SK-N-SH (cell line): ENCODE results near the gene CXXC1. TPM values are rescaled to one million over a fixed set of nuclear protein-coding genes. Genes with fewer than 3 reads are reported as not detected.

Experiments
- CTCF ChIA-PET: fragments of 300-600, 350-600 bp; formaldehyde crosslinking; extraction: SDS; loops from one replicate; lab custom pipeline; 2021; lab: Yijun Ruan, JAX
- POLR2A ChIA-PET: fragments of 350-600 bp; sonication (Branson Sonifier 250); formaldehyde crosslinking; extraction: SDS; loops from one replicate; lab custom pipeline; 2020; ENCODE audit warnings: antibody characterized with exemption, inconsistent platforms; lab: Yijun Ruan, JAX
- DNase-seq: peaks from one replicate; pipeline ENCODE4 v3.0.0; 2012
- H2AFZ ChIP-seq: fragments of 200-600 bp; sonication (generic); 2 replicates; pipeline ENCODE4 v1.8.1; 2016; ENCODE audit warnings: antibody characterized with exemption, mild to moderate bottlenecking, low read depth
- H3F3A ChIP-seq: fragments of 200-600 bp; sonication (generic); replicated peaks from 2 replicates; pipeline ENCODE3; 2016; ENCODE audit warnings: antibody characterized with exemption, mild to moderate bottlenecking; ENCODE audit not compliant: insufficient read depth
- H3K27ac ChIP-seq, 2 experiments: fragments of 200-500 bp in 1 of 2; fragments of 200-600 bp in 1 of 2; sonication (Bioruptor generic) in 1 of 2; sonication (generic), shearing (Covaris generic) in 1 of 2; 2 replicates each; pipeline versions ENCODE4 v1.5.1 to v1.6.1; 2014 to 2016; ENCODE audit warnings: low read depth in 2 of 2, inconsistent platforms in 1 of 2, low read length in 1 of 2, mild to moderate bottlenecking in 1 of 2, mixed read lengths in 1 of 2
- H3K27me3 ChIP-seq: fragments of 200-600 bp; sonication (generic), shearing (Covaris generic); 2 replicates; pipeline ENCODE4 v1.6.1; 2016; ENCODE audit warnings: mixed run types; ENCODE audit not compliant: insufficient read depth
- H3K36me3 ChIP-seq, 2 experiments: fragments of 200-500 bp in 1 of 2; fragments of 200-600 bp in 1 of 2; sonication (Bioruptor generic) in 1 of 2; sonication (generic) in 1 of 2; replicated peaks in 1 of 2; 2 replicates each; pipeline versions ENCODE3 to v1.5.1; 2014 to 2016; ENCODE audit warnings: low read length in 1 of 2, mild to moderate bottlenecking in 1 of 2; ENCODE audit not compliant: insufficient read depth in 2 of 2, control insufficient read depth in 1 of 2
- H3K4me1 ChIP-seq, 2 experiments: fragments of 200-500 bp in 1 of 2; fragments of 200-600 bp in 1 of 2; sonication (Bioruptor generic) in 1 of 2; sonication (generic), shearing (Covaris generic) in 1 of 2; 2 replicates each; pipeline versions ENCODE4 v1.5.1 to v1.6.1; 2014 to 2016; ENCODE audit warnings: low read depth in 1 of 2, low read length in 1 of 2, mixed run types in 1 of 2; ENCODE audit not compliant: insufficient read depth in 2 of 2, control insufficient read depth in 1 of 2
- H3K4me2 ChIP-seq: fragments of 200-600 bp; sonication (generic), shearing (Covaris generic); 2 replicates; pipeline ENCODE4 v1.6.1; 2017; ENCODE audit warnings: mixed run types
- H3K4me3 ChIP-seq, 2 experiments: fragments of 200-500 bp in 1 of 2; fragments of 200-600 bp in 1 of 2; sonication (Bioruptor generic) in 1 of 2; sonication (generic), shearing (Covaris generic) in 1 of 2; 2 replicates each; pipeline versions ENCODE4 v1.5.1 to v1.8.1; 2014 to 2016; ENCODE audit warnings: low read depth in 2 of 2, inconsistent platforms in 1 of 2, low read length in 1 of 2, mild to moderate bottlenecking in 1 of 2, mixed read lengths in 1 of 2, moderate library complexity in 1 of 2
- H3K79me2 ChIP-seq: fragments of 200-600 bp; sonication (generic); 2 replicates; pipeline ENCODE4 v1.8.1; 2017; ENCODE audit warnings: mild to moderate bottlenecking; ENCODE audit not compliant: insufficient read depth
- H3K9ac ChIP-seq: fragments of 200-600 bp; sonication (generic); 2 replicates; pipeline ENCODE4 v1.6.1; 2017; ENCODE audit warnings: mixed run types
- H3K9me2 ChIP-seq: fragments of 200-600 bp; sonication (generic); 2 replicates; pipeline ENCODE4 v1.6.1; 2017; ENCODE audit warnings: mixed run types
- H3K9me3 ChIP-seq: fragments of 200-600 bp; sonication (generic); 2 replicates; pipeline ENCODE4 v1.6.1; 2017; ENCODE audit warnings: mixed run types, mild to moderate bottlenecking, moderate library complexity
- H4K20me1 ChIP-seq: fragments of 200-600 bp; sonication (generic); 2 replicates; pipeline ENCODE4 v1.6.1; 2017; ENCODE audit warnings: mild to moderate bottlenecking, mixed run types; ENCODE audit not compliant: insufficient read depth
- CHD2 ChIP-seq: fragments of 150-350 bp; IDR thresholded peaks from 2 replicates; pipeline ENCODE4 v1.6.1; 2018; ENCODE audit warnings: low read length; ENCODE audit not compliant: partially characterized antibody
- ELF1 ChIP-seq: IDR thresholded peaks from 2 replicates; pipeline ENCODE4 v1.4.0; 2012
- FOSL2 ChIP-seq: IDR thresholded peaks from 2 replicates; pipeline ENCODE4 v1.4.0; 2012; ENCODE audit warnings: low read depth, mild to moderate bottlenecking, moderate library complexity, borderline replicate concordance
- FOXM1 ChIP-seq: IDR thresholded peaks from 2 replicates; pipeline ENCODE4 v1.4.0; 2012; ENCODE audit warnings: low read depth, mild to moderate bottlenecking
- GATA2 ChIP-seq: sonication (generic); formaldehyde crosslinking; IDR thresholded peaks from 2 replicates; pipeline ENCODE4 v1.5.0; 2020; ENCODE audit warnings: mild to moderate bottlenecking, missing genetic modification reagents
- JUND ChIP-seq: IDR thresholded peaks from 2 replicates; pipeline ENCODE4 v1.4.0; 2012
- MAX ChIP-seq: IDR thresholded peaks from 2 replicates; pipeline ENCODE4 v1.4.0; 2012; ENCODE audit warnings: low read depth
- MEF2A ChIP-seq: IDR thresholded peaks from 2 replicates; pipeline ENCODE4 v1.4.0; 2012; ENCODE audit warnings: low read depth, borderline replicate concordance
- MXI1 ChIP-seq: IDR thresholded peaks from 2 replicates; pipeline ENCODE4 v1.6.1; 2012; ENCODE audit warnings: mild to moderate bottlenecking, low read depth, low read length, improper control_type of control experiment
- NFIC ChIP-seq: IDR thresholded peaks from 2 replicates; pipeline ENCODE4 v1.4.0; 2012; ENCODE audit warnings: borderline replicate concordance
- POLR2AphosphoS5 ChIP-seq: IDR thresholded peaks from 2 replicates; pipeline ENCODE4 v1.6.1; 2012; ENCODE audit warnings: low read depth, low read length
- RAD21 ChIP-seq: IDR thresholded peaks from 2 replicates; pipeline ENCODE4 v1.6.1; 2012; ENCODE audit warnings: mild to moderate bottlenecking, low read length
- RXRA ChIP-seq: IDR thresholded peaks from 2 replicates; pipeline ENCODE4 v1.4.0; 2012; ENCODE audit warnings: low read depth, mild to moderate bottlenecking, borderline replicate concordance
- SIN3A ChIP-seq: IDR thresholded peaks from 2 replicates; pipeline ENCODE4 v1.6.1; 2012; ENCODE audit warnings: low read depth, mild to moderate bottlenecking, low read length, moderate library complexity, borderline replicate concordance
- WGBS: methylation state at CpG from one replicate; pipeline ENCODE4 v1.1.6; 2017; ENCODE audit warnings: low lambda C conversion rate; 5-methylcytosine and 5-hydroxymethylcytosine counted together
- polyA plus RNA-seq, 3 experiments: library from polyadenylated mRNA; depleted of rRNA; stranded (reverse); fragments of >200 nt; gene quantifications; 2 replicates each; pipeline ENCODE4 v1.2.3, GENCODE V29; 2012
- TF ChIP-seq, protein P1 (sequence below): fragments of 150-350 bp; IDR thresholded peaks from 2 replicates; pipeline ENCODE4 v1.6.1; 2017; ENCODE audit warnings: antibody characterized with exemption, low read length, low read depth, borderline replicate concordance
- TF ChIP-seq, protein P2 (sequence below): IDR thresholded peaks from 2 replicates; pipeline ENCODE4 v1.4.0; 2012; ENCODE audit warnings: low read depth, borderline replicate concordance
- TF ChIP-seq, protein P3 (sequence below): fragments of 150-350 bp; IDR thresholded peaks from 2 replicates; pipeline ENCODE4 v1.6.1; 2016; ENCODE audit warnings: mild to moderate bottlenecking, low read depth, low read length
- TF ChIP-seq, protein P4 (sequence below): IDR thresholded peaks from 2 replicates; pipeline ENCODE4 v1.4.0; 2012; ENCODE audit warnings: low read depth, borderline replicate concordance

The CXXC1 gene
- polyA plus RNA-seq, 1 of the 3 experiments (the other 2 are of a cell fraction), result 128 TPM

DNA sequence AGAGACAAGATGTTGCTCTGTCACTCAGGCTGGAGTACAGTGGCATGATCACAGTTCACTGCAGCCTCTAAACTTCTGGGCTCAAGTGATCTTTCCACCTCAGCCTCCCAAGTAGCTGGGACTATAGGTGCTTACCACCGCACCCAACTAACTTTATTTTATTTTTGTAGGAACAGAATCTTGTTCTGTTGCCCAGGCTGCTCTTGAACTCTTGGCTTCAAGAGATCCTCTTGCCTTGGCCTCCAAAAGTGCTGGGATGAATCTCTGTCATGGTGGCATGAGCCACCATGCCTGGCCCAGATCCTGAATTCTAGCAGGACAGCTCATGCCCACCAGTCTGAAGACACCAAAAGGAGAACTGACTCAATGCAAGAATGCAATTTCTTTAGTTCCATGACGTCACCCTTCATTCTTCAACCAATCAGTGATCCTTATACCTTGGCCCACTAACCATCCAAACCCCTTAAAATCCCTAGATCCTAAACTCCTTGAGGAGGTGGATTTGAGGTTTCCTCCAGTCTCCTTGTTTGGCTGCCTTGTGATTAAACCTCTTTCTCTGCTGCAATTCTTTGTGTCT lies 25.6 kb upstream of the CXXC1 start:
- Histone ChIP-seq H3K9me3 (no peaks in the 10 kb centered on the region), H3F3A (no peaks in the 10 kb centered on the region), H3K36me3 (no peaks in the 10 kb centered on the region), H3K27me3 (no peaks in the 10 kb centered on the region), H2AFZ (no peak overlapping the region), H3K4me1 (peaks cover 0 to 2% of the 10 kb centered on the region in 2 experiments; a peak in 1 of 4 replicates), H3K79me2 (no peaks in the 10 kb centered on the region), H3K27ac (no peak overlapping the region), H3K9me2 (no peaks in the 10 kb centered on the region), H4K20me1 (no peaks in the 10 kb centered on the region), H3K9ac (no peak overlapping the region), H3K4me3 (no peak overlapping the region), H3K4me2 (no peak overlapping the region)
- DNase-seq, result no peak
- 41% methylated on average over 2 of the region's 2 CpGs for WGBS
- POLR2A ChIA-PET, result no interaction called here
- TF ChIP-seq, protein P1, sequence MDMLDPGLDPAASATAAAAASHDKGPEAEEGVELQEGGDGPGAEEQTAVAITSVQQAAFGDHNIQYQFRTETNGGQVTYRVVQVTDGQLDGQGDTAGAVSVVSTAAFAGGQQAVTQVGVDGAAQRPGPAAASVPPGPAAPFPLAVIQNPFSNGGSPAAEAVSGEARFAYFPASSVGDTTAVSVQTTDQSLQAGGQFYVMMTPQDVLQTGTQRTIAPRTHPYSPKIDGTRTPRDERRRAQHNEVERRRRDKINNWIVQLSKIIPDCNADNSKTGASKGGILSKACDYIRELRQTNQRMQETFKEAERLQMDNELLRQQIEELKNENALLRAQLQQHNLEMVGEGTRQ, result no peak
- no peak for TF ChIP-seq GATA2 (CRISPR knock-in tag)
- TF ChIP-seq CHD2, result no peak
- TF ChIP-seq FOXM1, result no peak
- TF ChIP-seq NFIC, result no peak
- no peak for TF ChIP-seq JUND
- TF ChIP-seq, protein P2, sequence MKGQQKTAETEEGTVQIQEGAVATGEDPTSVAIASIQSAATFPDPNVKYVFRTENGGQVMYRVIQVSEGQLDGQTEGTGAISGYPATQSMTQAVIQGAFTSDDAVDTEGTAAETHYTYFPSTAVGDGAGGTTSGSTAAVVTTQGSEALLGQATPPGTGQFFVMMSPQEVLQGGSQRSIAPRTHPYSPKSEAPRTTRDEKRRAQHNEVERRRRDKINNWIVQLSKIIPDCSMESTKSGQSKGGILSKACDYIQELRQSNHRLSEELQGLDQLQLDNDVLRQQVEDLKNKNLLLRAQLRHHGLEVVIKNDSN, result no peak
- TF ChIP-seq ELF1, result no peak
- no peak for TF ChIP-seq POLR2AphosphoS5
- TF ChIP-seq MXI1, result no peak
- no peak for TF ChIP-seq SIN3A
- no peak for TF ChIP-seq MAX
- TF ChIP-seq MEF2A, result no peak
- CTCF ChIA-PET, result no interaction called here

DNA sequence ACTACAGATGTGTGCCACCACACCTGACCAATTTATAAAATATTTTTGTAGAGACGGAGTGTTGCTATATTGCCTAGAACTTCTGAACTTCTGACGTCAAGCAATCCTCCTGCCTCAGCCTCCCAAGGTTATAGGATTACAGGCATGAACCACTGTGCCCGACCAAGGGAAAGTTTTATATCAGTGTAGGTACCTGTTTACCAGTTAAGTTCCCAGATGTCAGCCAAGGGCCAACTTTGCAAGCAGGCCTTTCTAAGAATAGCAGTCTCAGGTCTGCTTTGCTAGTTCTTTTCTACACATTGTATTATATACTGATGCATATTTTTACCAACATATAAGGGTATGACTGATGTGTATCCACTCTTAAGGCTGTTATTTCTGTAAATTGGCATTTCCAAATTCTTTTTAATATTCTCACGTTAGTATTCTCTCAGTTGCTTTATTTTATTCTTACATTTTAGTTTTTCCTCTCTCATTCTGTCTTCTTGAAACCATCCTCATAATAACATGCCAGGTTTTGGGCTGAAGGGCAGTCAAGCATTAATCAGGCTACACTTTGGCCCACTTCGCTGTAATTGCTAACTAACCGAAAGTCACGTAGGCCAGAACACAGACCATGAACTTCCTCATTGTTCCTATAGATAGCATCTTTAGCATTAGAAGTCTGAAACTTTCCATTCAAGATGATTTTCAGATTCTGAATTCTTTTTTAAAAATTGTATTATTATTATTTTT lies 25.0 kb upstream of the CXXC1 start:
- H3K4me1 ChIP-seq, result peaks cover 0 to 4% of the 10 kb centered on the region in 2 experiments; a peak in 1 of 4 replicates
- ChIA-PET CTCF (no interaction called here), POLR2A (no interaction called here)
- no peaks in the 10 kb centered on the region for H4K20me1 ChIP-seq
- no peaks in the 10 kb centered on the region for H3K9me2 ChIP-seq
- no peak for DNase-seq
- no peak overlapping the region for H3K4me2 ChIP-seq
- no peaks in the 10 kb centered on the region for H3K79me2 ChIP-seq
- no peaks in the 10 kb centered on the region for H3F3A ChIP-seq
- no peak overlapping the region for H3K4me3 ChIP-seq
- no peaks in the 10 kb centered on the region for H3K9me3 ChIP-seq
- no peak overlapping the region for H3K9ac ChIP-seq
- H2AFZ ChIP-seq, result no peak overlapping the region
- no peaks in the 10 kb centered on the region for H3K27me3 ChIP-seq
- H3K36me3 ChIP-seq, result no peaks in the 10 kb centered on the region
- no peak overlapping the region for H3K27ac ChIP-seq
- WGBS, result 49% methylated on average over 7 of the region's 7 CpGs
- TF ChIP-seq, protein P2, result no peak
- no peak for TF ChIP-seq ELF1
- TF ChIP-seq RXRA, result no peak
- TF ChIP-seq, protein P3, sequence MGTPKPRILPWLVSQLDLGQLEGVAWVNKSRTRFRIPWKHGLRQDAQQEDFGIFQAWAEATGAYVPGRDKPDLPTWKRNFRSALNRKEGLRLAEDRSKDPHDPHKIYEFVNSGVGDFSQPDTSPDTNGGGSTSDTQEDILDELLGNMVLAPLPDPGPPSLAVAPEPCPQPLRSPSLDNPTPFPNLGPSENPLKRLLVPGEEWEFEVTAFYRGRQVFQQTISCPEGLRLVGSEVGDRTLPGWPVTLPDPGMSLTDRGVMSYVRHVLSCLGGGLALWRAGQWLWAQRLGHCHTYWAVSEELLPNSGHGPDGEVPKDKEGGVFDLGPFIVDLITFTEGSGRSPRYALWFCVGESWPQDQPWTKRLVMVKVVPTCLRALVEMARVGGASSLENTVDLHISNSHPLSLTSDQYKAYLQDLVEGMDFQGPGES, result no peak
- no peak for TF ChIP-seq MEF2A
- TF ChIP-seq FOSL2, result no peak
- no peak for TF ChIP-seq GATA2 (CRISPR knock-in tag)
- TF ChIP-seq, protein P4, sequence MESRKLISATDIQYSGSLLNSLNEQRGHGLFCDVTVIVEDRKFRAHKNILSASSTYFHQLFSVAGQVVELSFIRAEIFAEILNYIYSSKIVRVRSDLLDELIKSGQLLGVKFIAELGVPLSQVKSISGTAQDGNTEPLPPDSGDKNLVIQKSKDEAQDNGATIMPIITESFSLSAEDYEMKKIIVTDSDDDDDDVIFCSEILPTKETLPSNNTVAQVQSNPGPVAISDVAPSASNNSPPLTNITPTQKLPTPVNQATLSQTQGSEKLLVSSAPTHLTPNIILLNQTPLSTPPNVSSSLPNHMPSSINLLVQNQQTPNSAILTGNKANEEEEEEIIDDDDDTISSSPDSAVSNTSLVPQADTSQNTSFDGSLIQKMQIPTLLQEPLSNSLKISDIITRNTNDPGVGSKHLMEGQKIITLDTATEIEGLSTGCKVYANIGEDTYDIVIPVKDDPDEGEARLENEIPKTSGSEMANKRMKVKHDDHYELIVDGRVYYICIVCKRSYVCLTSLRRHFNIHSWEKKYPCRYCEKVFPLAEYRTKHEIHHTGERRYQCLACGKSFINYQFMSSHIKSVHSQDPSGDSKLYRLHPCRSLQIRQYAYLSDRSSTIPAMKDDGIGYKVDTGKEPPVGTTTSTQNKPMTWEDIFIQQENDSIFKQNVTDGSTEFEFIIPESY, result no peak
- TF ChIP-seq RAD21, result no peak
